SK-N-SH (cell line): ENCODE results near the gene TSTD1. TPM values are rescaled to one million over a fixed set of nuclear protein-coding genes. Genes with fewer than 3 reads are reported as not detected.

Experiments
- CTCF ChIA-PET: fragments of 300-600, 350-600 bp; formaldehyde crosslinking; extraction: SDS; loops from one replicate; lab custom pipeline; 2021; lab: Yijun Ruan, JAX
- POLR2A ChIA-PET: fragments of 350-600 bp; sonication (Branson Sonifier 250); formaldehyde crosslinking; extraction: SDS; loops from one replicate; lab custom pipeline; 2020; ENCODE audit warnings: antibody characterized with exemption, inconsistent platforms; lab: Yijun Ruan, JAX
- DNase-seq: peaks from one replicate; pipeline ENCODE4 v3.0.0; 2012
- H2AFZ ChIP-seq: fragments of 200-600 bp; sonication (generic); 2 replicates; pipeline ENCODE4 v1.8.1; 2016; ENCODE audit warnings: antibody characterized with exemption, mild to moderate bottlenecking, low read depth
- H3F3A ChIP-seq: fragments of 200-600 bp; sonication (generic); replicated peaks from 2 replicates; pipeline ENCODE3; 2016; ENCODE audit warnings: antibody characterized with exemption, mild to moderate bottlenecking; ENCODE audit not compliant: insufficient read depth
- H3K27ac ChIP-seq, 2 experiments: fragments of 200-500 bp in 1 of 2; fragments of 200-600 bp in 1 of 2; sonication (Bioruptor generic) in 1 of 2; sonication (generic), shearing (Covaris generic) in 1 of 2; 2 replicates each; pipeline versions ENCODE4 v1.5.1 to v1.6.1; 2014 to 2016; ENCODE audit warnings: low read depth in 2 of 2, inconsistent platforms in 1 of 2, low read length in 1 of 2, mild to moderate bottlenecking in 1 of 2, mixed read lengths in 1 of 2
- H3K27me3 ChIP-seq: fragments of 200-600 bp; sonication (generic), shearing (Covaris generic); 2 replicates; pipeline ENCODE4 v1.6.1; 2016; ENCODE audit warnings: mixed run types; ENCODE audit not compliant: insufficient read depth
- H3K36me3 ChIP-seq, 2 experiments: fragments of 200-500 bp in 1 of 2; fragments of 200-600 bp in 1 of 2; sonication (Bioruptor generic) in 1 of 2; sonication (generic) in 1 of 2; replicated peaks in 1 of 2; 2 replicates each; pipeline versions ENCODE3 to v1.5.1; 2014 to 2016; ENCODE audit warnings: low read length in 1 of 2, mild to moderate bottlenecking in 1 of 2; ENCODE audit not compliant: insufficient read depth in 2 of 2, control insufficient read depth in 1 of 2
- H3K4me1 ChIP-seq, 2 experiments: fragments of 200-500 bp in 1 of 2; fragments of 200-600 bp in 1 of 2; sonication (Bioruptor generic) in 1 of 2; sonication (generic), shearing (Covaris generic) in 1 of 2; 2 replicates each; pipeline versions ENCODE4 v1.5.1 to v1.6.1; 2014 to 2016; ENCODE audit warnings: low read depth in 1 of 2, low read length in 1 of 2, mixed run types in 1 of 2; ENCODE audit not compliant: insufficient read depth in 2 of 2, control insufficient read depth in 1 of 2
- H3K4me2 ChIP-seq: fragments of 200-600 bp; sonication (generic), shearing (Covaris generic); 2 replicates; pipeline ENCODE4 v1.6.1; 2017; ENCODE audit warnings: mixed run types
- H3K4me3 ChIP-seq, 2 experiments: fragments of 200-500 bp in 1 of 2; fragments of 200-600 bp in 1 of 2; sonication (Bioruptor generic) in 1 of 2; sonication (generic), shearing (Covaris generic) in 1 of 2; 2 replicates each; pipeline versions ENCODE4 v1.5.1 to v1.8.1; 2014 to 2016; ENCODE audit warnings: low read depth in 2 of 2, inconsistent platforms in 1 of 2, low read length in 1 of 2, mild to moderate bottlenecking in 1 of 2, mixed read lengths in 1 of 2, moderate library complexity in 1 of 2
- H3K79me2 ChIP-seq: fragments of 200-600 bp; sonication (generic); 2 replicates; pipeline ENCODE4 v1.8.1; 2017; ENCODE audit warnings: mild to moderate bottlenecking; ENCODE audit not compliant: insufficient read depth
- H3K9ac ChIP-seq: fragments of 200-600 bp; sonication (generic); 2 replicates; pipeline ENCODE4 v1.6.1; 2017; ENCODE audit warnings: mixed run types
- H3K9me2 ChIP-seq: fragments of 200-600 bp; sonication (generic); 2 replicates; pipeline ENCODE4 v1.6.1; 2017; ENCODE audit warnings: mixed run types
- H3K9me3 ChIP-seq: fragments of 200-600 bp; sonication (generic); 2 replicates; pipeline ENCODE4 v1.6.1; 2017; ENCODE audit warnings: mixed run types, mild to moderate bottlenecking, moderate library complexity
- H4K20me1 ChIP-seq: fragments of 200-600 bp; sonication (generic); 2 replicates; pipeline ENCODE4 v1.6.1; 2017; ENCODE audit warnings: mild to moderate bottlenecking, mixed run types; ENCODE audit not compliant: insufficient read depth
- ELF1 ChIP-seq: IDR thresholded peaks from 2 replicates; pipeline ENCODE4 v1.4.0; 2012
- FOXJ3 ChIP-seq: sonication (generic); formaldehyde crosslinking; IDR thresholded peaks from 2 replicates; pipeline ENCODE4 v1.5.1; 2020; ENCODE audit warnings: mild to moderate bottlenecking, missing genetic modification reagents
- GATA2 ChIP-seq: sonication (generic); formaldehyde crosslinking; IDR thresholded peaks from 2 replicates; pipeline ENCODE4 v1.5.0; 2020; ENCODE audit warnings: mild to moderate bottlenecking, missing genetic modification reagents
- MEF2A ChIP-seq: IDR thresholded peaks from 2 replicates; pipeline ENCODE4 v1.4.0; 2012; ENCODE audit warnings: low read depth, borderline replicate concordance
- POLR2AphosphoS5 ChIP-seq: IDR thresholded peaks from 2 replicates; pipeline ENCODE4 v1.6.1; 2012; ENCODE audit warnings: low read depth, low read length
- RCOR1 ChIP-seq: fragments of 150-350 bp; IDR thresholded peaks from 2 replicates; pipeline ENCODE4 v1.6.1; 2017; ENCODE audit warnings: antibody characterized with exemption, low read length
- RFX5 ChIP-seq: IDR thresholded peaks from 2 replicates; pipeline ENCODE4 v1.6.1; 2012; ENCODE audit warnings: mild to moderate bottlenecking, improper control_type of control experiment, low read length
- TCF12 ChIP-seq: IDR thresholded peaks from 2 replicates; pipeline ENCODE4 v1.4.0; 2012
- YY1 ChIP-seq: IDR thresholded peaks from 2 replicates; pipeline ENCODE4 v1.4.0; 2012; ENCODE audit warnings: low read depth, mild to moderate bottlenecking
- ZBTB33 ChIP-seq: IDR thresholded peaks from 2 replicates; pipeline ENCODE4 v1.4.0; 2012; ENCODE audit warnings: low read depth, borderline replicate concordance
- WGBS: methylation state at CpG from one replicate; pipeline ENCODE4 v1.1.6; 2017; ENCODE audit warnings: low lambda C conversion rate; 5-methylcytosine and 5-hydroxymethylcytosine counted together
- polyA plus RNA-seq, 3 experiments: library from polyadenylated mRNA; depleted of rRNA; stranded (reverse); fragments of >200 nt; gene quantifications; 2 replicates each; pipeline ENCODE4 v1.2.3, GENCODE V29; 2012
- TF ChIP-seq, protein P1 (sequence below): fragments of 150-350 bp; IDR thresholded peaks from 2 replicates; pipeline ENCODE4 v1.6.1; 2016; ENCODE audit warnings: mild to moderate bottlenecking, low read depth, low read length
- TF ChIP-seq, protein P2 (sequence below): IDR thresholded peaks from 2 replicates; pipeline ENCODE4; 2012

TSTD1 gene
- polyA plus RNA-seq, 1 of the 3 experiments (the other 2 are of a cell fraction): 93.9 TPM

DNA sequence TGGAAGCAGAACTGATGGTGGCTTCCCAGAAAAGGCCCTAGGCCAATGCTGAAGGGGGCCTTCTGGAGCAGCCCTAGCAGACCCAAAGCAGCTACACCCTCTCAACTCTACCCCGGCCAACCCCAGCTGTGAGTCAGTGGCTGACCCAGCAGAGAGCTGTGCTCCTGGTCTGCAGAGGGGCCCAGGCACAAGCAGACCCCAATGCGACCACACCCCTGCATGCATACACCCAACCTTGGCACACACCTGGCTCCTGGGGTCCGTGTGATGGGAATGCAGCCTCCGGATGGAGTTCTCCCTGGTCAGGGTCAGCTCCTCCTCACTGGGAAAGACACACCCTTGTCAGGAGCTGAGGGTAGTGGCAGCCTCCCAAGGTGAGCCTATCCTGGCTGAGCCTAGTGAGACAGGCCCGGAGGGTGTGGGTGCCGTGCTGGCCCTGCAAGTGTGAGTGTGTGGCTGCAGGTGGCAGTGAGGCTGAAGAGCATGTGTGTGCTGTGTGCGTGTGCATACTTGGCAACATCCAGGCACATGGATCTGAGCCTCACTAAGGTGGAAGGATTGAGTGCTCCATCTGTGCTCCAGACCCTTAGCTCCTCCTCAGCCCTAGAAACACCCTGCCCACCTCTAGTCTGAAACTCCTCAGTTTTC, 34.8 kb upstream of the TSTD1 start:
- Histone ChIP-seq H3F3A (no peaks in the 10 kb centered on the region), H3K79me2 (no peaks in the 10 kb centered on the region), H3K4me3 (no peak overlapping the region), H4K20me1 (no peaks in the 10 kb centered on the region), H3K4me2 (no peak overlapping the region), H3K36me3 (no peaks in the 10 kb centered on the region), H3K27me3 (no peaks in the 10 kb centered on the region), H3K4me1 (no peaks in the 10 kb centered on the region), H3K9me2 (no peaks in the 10 kb centered on the region), H3K9me3 (no peaks in the 10 kb centered on the region)
- ChIA-PET POLR2A (no interaction called here), CTCF (interaction anchor here (1.0 to 22.7 kb wide), 3 partner anchors 9 to 23 kb away, joined by 3 to 198 read pairs (median 3); partner anchors contain the start of gene KLHDC9)
- 67% methylated on average over 1 of the region's 7 CpGs for WGBS
- DNase-seq: no peak
- TF ChIP-seq RFX5 (no peak), TCF12 (no peak), GATA2 (no peak), MEF2A (no peak), RCOR1 (no peak), ZBTB33 (no peak), YY1 (no peak)
- TF ChIP-seq, protein P1, sequence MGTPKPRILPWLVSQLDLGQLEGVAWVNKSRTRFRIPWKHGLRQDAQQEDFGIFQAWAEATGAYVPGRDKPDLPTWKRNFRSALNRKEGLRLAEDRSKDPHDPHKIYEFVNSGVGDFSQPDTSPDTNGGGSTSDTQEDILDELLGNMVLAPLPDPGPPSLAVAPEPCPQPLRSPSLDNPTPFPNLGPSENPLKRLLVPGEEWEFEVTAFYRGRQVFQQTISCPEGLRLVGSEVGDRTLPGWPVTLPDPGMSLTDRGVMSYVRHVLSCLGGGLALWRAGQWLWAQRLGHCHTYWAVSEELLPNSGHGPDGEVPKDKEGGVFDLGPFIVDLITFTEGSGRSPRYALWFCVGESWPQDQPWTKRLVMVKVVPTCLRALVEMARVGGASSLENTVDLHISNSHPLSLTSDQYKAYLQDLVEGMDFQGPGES: no peak
- TF ChIP-seq, protein P2, sequence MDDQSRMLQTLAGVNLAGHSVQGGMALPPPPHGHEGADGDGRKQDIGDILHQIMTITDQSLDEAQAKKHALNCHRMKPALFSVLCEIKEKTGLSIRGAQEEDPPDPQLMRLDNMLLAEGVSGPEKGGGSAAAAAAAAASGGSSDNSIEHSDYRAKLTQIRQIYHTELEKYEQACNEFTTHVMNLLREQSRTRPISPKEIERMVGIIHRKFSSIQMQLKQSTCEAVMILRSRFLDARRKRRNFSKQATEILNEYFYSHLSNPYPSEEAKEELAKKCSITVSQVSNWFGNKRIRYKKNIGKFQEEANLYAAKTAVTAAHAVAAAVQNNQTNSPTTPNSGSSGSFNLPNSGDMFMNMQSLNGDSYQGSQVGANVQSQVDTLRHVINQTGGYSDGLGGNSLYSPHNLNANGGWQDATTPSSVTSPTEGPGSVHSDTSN: no peak
- TF ChIP-seq, all 33 proteins: peak for 0
- H2AFZ ChIP-seq: no peak overlapping the region
- no peak overlapping the region for H3K9ac ChIP-seq
- no peak overlapping the region for H3K27ac ChIP-seq

- Histone ChIP-seq H2AFZ (no peak overlapping the region), H3K4me1 (no peaks in the 10 kb centered on the region), H3K9me2 (no peaks in the 10 kb centered on the region), H3K79me2 (no peaks in the 10 kb centered on the region), H3K4me3 (no peak overlapping the region), H3K9me3 (no peaks in the 10 kb centered on the region), H3K36me3 (no peaks in the 10 kb centered on the region), H4K20me1 (no peaks in the 10 kb centered on the region), H3K27ac (no peak overlapping the region), H3K27me3 (no peaks in the 10 kb centered on the region), H3K4me2 (no peak overlapping the region), H3F3A (no peaks in the 10 kb centered on the region), H3K9ac (no peak overlapping the region)
- DNase-seq: no peak
- WGBS: 91% methylated on average over 19 of the region's 19 CpGs
- TF ChIP-seq GATA2 (no peak), ELF1 (no peak), FOXJ3 (no peak), TCF12 (no peak), POLR2AphosphoS5 (no peak)
- POLR2A ChIA-PET: no interaction called here
- CTCF ChIA-PET: interaction anchor here (1.1 to 22.7 kb wide), 3 partner anchors 10 to 63 kb away, joined by 3 to 198 read pairs (median 5); partner anchors contain the start of gene KLHDC9
Observed at GRCh38 chr1:161072751-161073449, 34.1 kb upstream of the TSTD1 start.
